Epithelial cell of esophagus (primary cell): ENCODE data around the gene PTPRT.

Experiments used
- DNase-seq: peaks from one replicate; pipeline ENCODE4 v3.0.0; 2010; ENCODE audit warnings: low read depth
- H3K4me3 ChIP-seq: 2 replicates; pipeline ENCODE4 v1.5.1; 2011; ENCODE audit warnings: mild to moderate bottlenecking, low read length, control low read depth
- CTCF ChIP-seq: IDR thresholded peaks from 2 replicates; pipeline ENCODE4 v1.5.1; 2011; ENCODE audit warnings: low read depth, mild to moderate bottlenecking, low read length, control low read depth, inconsistent platforms; ENCODE audit not compliant: insufficient read depth; ENCODE audit errors: missing control alignments

Gene PTPRT

DNA sequence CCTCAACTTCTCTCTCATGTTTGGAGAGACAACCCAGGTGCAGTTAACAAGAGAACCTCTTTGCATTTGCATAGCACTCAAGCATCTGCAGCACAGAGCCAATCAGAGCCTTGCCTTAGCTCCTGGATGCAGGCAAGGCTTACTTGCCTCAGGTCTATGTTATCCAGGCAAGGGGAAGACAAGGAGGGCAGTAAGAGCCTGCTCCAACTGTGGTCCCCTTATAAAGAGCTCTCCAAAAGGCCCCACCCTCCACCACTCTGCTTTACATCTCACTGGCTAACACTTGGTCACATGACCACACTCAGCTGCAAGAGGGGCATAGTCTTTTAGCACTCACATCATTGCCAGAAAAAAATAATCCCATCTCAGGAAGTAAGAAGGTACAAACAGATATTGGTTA lies 540.0 kb downstream of the PTPRT start:
- no peak overlapping the region for H3K4me3 ChIP-seq
- no peak for DNase-seq
- TF ChIP-seq CTCF, result no peak

DNA sequence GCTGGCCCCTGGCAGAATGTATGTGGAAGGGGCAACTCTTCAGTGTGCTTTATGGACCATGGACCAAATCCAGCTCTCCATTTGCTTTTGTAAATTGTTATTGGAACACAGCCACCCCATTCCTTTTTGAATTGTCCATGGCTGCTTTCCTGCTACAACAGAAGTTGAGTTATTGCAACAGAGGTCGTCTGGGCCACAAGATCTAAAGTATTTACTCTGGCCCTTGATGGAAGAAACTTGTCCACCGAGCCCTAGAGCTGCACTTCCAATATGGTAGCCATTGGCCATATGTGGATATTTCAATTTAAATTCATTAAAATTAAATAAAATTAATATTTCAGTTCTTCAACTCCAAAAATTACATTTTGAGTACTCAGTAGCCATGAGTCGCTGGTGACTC lies 543.5 kb downstream of the PTPRT start:
- H3K4me3 ChIP-seq, result no peak overlapping the region
- no peak for TF ChIP-seq CTCF
- DNase-seq, result no peak

DNA sequence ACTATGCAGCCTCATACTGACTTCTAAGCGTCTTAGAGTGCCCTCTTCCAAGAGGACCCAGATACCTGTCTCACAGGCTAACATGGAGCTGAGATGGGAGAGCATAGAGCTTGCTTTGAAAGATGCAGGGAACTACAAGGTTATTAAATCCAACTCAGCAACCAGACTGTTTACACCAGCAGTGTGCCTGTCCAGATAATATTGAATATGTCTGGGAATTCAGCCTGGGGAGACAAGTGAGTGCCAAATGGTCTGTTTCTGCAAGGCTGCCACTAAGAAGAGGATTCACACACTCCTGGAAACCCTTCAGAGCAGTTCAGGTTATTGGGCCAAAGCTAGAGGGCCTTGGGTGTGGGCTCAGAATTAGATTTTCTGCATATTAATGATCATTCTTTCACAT lies 547.8 kb downstream of the PTPRT start:
- no peak overlapping the region for H3K4me3 ChIP-seq
- TF ChIP-seq CTCF, result no peak
- no peak for DNase-seq

- H3K4me3 ChIP-seq, result no peak overlapping the region
- no peak for DNase-seq
- no peak for TF ChIP-seq CTCF
Measured at GRCh38 chr20:42639140-42639539, 550.6 kb downstream of the PTPRT start.

DNA sequence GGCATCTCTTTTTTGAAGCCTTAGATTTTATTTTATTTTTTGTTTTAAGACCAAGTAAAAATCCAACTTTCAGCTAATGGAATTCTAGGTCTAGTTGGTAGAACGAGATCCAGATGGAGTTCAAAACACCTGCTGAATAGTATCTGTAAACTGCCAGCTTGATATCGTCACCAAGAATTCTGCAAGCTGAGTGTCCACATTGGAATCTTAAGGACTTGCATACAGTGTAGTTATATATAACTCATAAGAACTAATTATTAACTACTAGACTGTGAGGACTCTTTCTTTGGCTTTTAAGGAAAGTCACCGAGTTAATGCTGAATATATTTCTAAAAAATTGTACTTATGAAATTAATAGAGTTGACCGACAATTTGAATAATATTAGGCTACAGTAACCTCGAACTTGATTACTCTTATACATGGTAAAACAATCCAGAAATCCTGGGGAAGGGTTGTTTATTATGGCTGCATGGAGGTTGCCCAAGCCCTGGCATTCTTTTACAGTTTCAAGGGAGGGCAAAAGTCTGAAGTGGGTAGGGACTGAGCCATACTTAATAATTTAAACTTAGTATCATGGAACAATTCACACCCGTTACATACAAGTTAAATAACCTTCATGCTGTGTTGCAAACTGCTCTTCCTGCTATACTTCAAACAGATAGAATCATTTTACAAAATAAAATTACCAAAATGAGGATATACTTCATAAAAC lies 553.9 kb downstream of the PTPRT start:
- no peak for TF ChIP-seq CTCF
- no peak for DNase-seq
- no peak overlapping the region for H3K4me3 ChIP-seq

- TF ChIP-seq CTCF, result no peak
- no peak overlapping the region for H3K4me3 ChIP-seq
- DNase-seq, result no peak
Measured at GRCh38 chr20:42634156-42634555, 555.5 kb downstream of the PTPRT start.

- DNase-seq, result no peak
- no peak overlapping the region for H3K4me3 ChIP-seq
- TF ChIP-seq CTCF, result no peak
Measured at GRCh38 chr20:42628683-42629082, 561.0 kb downstream of the PTPRT start.
